SKM-1 treated with dmso at 0.1 percent for 144 hours (cell line): Measurements from ENCODE around the gene FAM237B.
"Not testable (repeated sequence)": the region's sequence is repeated elsewhere in the genome, so short reads cannot be mapped to it uniquely, and the experiment has no call there.

ENCODE experiments used
- DNase-seq: peaks from one replicate; lab custom pipeline; 2025; ENCODE audit not compliant: unreplicated experiment; lab: John Stamatoyannopoulos, UW

The FAM237B gene

DNA sequence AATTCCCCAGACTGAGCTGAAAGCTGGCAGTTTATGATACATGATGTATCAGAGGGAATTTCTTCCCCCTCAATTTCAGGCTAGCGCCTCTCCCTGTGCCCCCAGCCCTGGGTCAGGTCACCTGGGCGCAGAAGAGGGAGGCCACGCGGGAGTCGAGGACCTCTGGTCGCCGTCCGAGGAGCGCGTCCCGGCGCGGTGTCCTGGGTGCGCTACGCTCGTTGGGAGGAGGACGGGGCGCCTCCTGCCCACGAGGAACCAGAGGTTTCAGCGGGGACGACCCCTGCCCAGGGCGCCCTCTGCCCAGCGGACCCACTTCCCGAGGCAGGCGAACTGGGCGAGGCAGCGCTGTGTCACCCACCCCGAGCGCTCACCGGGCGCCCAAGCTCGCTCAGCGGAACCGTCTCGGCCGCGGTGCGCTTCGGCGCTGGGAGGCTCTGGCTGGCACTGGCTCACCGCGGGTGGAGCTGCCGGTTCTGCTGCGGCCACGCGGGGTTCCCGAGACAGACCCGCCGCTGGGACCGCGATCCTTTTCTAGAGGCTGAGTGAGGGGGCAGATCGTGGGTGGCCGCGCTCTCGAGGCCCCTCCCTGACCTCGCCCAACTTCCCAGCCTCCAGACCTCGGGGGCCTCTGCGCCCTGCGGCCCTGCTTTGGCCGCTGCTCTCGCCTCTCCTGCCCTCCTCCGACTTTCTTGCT, at the start of gene FAM237B:
Gene FAM237B (minus strand): TSS at position 504 of the 694 bp plus-strand sequence. CDS start 1,556 bp downstream, outside the sequence.
- no peak for DNase-seq

- no peak for DNase-seq
Observed at GRCh38 chr7:90351987-90352386, 30.9 kb upstream of the FAM237B start.

- not testable (repeated sequence) for DNase-seq
Observed at GRCh38 chr7:90350032-90350431, 28.9 kb upstream of the FAM237B start.

DNA sequence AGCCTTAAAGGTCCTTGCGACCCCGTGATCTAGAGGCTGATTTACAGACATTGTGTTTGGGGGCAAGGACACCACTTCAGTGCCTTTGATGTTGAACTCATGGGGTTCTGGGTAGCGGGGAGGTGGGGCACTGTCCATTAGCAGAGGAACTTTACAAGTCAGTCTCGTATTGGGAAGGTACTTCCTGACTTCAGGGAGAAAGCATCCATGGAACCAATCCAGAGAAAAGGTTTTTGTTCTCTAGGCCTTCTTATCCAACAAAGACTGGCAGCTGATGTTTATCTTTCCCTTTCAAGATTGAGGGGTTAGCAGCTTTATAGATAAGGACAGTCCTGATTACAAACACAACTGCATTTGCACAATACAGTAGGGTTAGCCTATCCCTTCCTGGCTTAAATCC, 28.2 kb upstream of the FAM237B start:
- no peak for DNase-seq

DNA sequence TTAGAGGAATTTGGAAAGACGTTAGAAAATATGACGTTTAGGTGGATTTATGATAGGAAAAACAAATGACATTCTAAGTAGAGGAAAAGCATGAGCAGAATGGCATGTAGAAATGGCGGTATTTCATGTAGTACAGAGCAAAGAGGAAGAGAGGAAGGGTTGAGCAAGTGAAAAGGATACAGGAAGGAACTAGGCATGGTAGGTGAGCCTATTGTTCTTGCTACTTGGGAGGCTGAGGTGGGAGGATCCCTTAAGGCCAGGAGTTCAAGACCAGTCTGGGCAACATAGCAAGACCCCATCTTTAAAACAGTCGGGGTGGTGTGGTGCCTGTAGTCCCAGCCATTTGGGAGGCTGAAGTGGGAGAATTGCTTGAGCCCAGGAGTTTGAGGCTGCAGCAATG, 26.7 kb upstream of the FAM237B start:
- DNase-seq = peak; percentile 7

DNA sequence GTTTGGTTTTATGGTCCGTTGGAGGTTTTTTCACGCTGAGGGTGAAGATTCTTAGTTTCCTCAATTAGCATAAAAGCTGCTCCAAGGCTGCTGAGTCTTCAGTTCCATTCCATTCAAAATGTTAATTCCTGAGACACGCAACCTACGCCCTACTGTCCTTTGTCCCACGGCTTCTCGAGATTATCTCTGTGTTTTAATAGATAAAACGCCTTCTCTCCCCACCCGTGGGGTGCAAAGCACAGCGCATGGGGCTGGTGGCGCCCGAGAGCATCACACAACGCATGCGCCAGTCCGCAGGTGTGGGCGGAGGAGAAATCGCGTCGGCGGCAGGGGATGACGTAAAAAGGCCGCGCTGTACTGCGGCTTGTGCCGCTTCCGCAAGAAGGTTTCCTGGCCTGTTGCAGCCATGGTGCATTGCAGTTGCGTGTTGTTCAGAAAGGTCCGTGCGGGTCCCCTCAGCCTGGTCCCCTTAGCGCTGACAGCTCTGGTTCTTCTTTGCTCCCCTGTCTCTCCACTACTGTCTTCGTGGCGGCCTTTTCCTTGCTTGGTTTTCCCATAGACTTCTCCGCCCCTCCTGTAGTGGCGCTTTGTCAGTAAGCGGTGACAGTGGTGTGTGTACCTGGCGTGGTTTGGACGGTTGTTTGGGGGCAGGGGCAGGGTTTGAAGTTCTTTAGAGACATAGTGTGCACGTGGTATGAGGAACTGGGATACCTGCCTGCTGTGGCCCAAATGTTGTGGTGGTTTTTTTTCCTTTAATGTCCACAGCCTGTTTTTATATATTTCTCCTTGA, 25.4 kb upstream of the FAM237B start, which contains the start of gene GTPBP10:
Gene GTPBP10 (plus strand): TSS at position 381 of the 790 bp plus-strand sequence. CDS start 26 bp downstream, at position 407.
- peak; percentile 90 for DNase-seq

- DNase-seq = peak; percentile 4
Observed at GRCh38 chr7:90345595-90346335, 24.7 kb upstream of the FAM237B start.

DNA sequence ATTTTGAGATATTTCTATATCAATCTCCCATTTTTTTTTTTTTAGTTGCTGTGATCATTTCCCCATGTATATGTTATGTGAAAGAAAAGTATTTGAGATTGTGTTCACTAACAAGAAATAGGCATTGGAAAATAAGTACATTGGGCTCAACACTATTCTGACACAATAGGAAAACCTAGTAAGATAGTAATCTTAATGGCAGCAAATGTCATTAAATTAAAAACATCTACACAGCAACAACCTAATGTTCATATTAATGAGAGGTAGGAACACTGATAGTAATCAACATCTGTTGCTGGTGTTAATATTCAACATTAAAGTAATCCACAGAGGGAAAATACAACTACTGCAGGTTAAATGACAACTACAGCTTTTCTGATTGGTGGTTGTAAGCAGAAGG, 23.9 kb upstream of the FAM237B start:
- DNase-seq = no peak

- no peak for DNase-seq
Observed at GRCh38 chr7:90337106-90337505, 16.0 kb upstream of the FAM237B start.

- DNase-seq = not testable (repeated sequence)
Observed at GRCh38 chr7:90334926-90335325, 13.8 kb upstream of the FAM237B start.

GRCh38 chr7:90334193-90334843, 13.2 kb upstream of the FAM237B start:
- no peak for DNase-seq

DNA sequence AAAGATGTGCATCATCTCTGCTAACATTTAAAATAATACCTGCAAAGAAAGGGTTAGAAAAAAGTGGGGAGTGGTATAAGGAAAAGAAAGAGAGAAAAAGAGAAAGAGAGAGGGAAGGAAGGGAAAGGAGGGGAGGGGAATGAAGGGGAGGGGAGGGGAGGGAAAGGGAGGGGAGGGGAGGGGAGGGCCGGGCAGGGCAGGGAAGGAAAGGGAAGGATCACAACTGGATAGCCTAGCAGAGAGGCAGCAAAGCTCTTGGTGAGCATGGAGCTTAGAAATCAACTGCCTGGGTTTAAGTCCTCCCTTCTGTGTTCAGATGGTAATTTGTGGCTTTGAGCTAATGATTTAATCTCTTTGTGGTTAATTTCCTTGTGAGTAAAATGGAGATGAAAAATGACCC, 5.4 kb upstream of the FAM237B start:
- DNase-seq = no peak

- no peak for DNase-seq
Observed at GRCh38 chr7:90322837-90323236, 1.7 kb upstream of the FAM237B start.

DNA sequence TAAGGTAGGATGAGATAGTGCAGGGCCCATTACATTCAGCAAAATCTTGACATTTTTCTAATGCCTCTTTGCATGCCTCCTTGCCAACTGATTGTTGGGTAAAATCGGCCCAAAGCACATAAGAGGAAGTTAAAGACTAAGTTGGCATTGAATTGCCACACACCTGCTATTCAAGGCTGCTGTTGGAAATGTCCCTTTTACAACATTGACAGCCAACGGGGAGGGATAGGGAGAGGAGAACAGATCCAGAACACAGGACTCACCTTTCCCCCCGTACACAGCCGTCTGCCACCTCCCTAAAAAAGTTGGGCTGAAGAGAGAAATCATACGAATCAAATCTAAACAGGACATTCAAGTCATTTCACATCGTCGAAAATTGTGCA, 695 bp downstream of the FAM237B start:
- DNase-seq = no peak

DNA sequence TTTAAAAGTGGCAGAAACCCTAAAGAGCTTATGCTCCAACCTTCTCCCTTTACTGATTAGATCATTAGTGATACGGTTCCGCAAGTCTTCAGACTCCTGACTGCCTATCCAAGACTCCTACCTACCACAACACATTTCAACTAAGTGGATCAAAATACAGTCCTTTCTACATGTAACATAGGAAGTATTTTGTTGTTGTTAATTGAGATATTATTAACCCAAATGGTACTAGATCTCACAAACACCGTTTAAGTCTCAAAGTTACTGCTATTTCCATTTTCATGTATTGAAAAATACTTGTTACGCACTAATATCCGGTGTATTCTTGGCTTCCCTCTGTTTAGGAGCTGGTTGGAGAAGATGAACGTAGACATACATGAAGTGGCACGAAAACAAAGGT, 1.1 kb downstream of the FAM237B start:
- DNase-seq = no peak

DNA sequence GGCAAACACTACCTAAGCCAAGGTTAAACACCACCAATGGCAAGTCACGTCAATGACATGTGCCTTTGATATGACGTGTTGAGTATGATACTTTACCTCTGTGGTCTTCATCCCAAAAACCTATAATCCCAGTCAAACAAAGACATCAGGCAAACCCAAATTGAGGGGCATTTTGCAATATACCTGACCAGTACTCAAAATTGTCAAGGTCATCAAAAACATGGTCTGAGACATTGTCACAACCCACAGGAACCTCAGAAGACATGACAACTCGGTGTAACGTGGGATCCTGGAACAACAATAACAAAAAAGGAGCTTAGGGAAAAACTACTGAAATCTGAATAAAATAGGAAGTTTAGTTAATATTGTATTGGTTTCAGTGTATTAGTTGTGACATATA, 7.2 kb downstream of the FAM237B start:
- DNase-seq = no peak

DNA sequence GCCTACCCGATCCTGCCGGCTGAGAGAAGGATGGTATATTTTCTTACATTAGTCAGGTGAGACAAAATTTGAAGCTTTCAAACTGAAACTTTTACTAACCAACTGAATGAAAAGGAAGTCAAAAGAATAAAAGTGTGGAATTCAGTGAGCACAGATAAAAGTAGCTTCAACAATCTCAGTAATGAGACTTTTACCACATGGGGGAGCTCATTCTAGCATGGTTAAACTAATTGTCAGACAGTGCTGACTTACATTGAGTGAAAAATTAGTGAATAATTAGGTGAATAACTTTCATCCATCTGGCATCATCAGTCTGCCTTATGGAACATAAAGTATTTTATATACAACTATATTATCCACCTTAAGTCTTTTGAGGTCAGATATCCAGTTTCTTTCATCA, 8.4 kb downstream of the FAM237B start:
- no peak for DNase-seq

DNA sequence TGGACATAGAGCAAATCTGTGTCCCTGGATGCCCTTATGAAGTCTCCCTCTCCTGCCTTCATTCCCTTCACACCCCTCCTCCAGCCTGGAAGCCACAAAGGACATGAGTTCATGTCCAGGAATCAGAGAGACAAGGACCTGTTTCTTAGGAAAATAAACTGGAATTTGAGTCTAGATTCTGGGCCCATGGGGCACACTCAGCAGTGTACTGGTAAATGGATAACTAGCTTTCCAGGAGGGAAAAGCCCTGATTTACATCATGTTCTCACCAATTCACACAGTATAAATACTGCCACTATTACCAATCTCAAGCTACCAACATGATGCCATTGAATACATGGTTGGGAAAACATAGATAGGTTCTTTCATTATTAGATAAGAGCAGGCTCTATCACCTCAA, 9.9 kb downstream of the FAM237B start:
- DNase-seq = no peak

- DNase-seq = no peak
Observed at GRCh38 chr7:90309872-90310271, 11.2 kb downstream of the FAM237B start.

DNA sequence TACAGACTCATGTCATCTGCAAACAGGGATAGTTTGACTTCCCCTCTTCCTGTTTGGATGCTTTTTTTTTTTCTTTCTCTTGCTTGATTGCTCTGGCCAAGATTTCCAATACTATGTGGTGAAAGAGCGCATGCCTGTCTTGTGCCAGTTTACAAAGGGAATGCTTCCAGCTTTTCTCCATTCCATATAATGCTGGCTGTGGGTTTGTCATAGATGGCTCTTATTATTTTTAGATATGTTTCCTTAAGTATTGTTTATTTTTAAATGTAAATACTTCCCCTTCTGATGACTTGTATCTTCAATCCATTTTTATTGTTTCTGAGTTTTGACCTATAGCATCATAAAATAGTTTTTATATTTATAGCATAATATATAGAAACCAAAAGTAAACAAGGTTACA, 17.9 kb downstream of the FAM237B start:
- DNase-seq = no peak
